DMS114 treated with DMSO at 0.1 percent for 48 hours (cell line): Measurements from ENCODE around the gene PANK2.
"Not testable (repeated sequence)": the region's sequence is repeated elsewhere in the genome, so short reads cannot be mapped to it uniquely, and the experiment has no call there.

ENCODE experiments used
- DNase-seq: peaks from one replicate; lab custom pipeline; 2025; ENCODE audit not compliant: unreplicated experiment; lab: John Stamatoyannopoulos, UW

Gene PANK2

DNA sequence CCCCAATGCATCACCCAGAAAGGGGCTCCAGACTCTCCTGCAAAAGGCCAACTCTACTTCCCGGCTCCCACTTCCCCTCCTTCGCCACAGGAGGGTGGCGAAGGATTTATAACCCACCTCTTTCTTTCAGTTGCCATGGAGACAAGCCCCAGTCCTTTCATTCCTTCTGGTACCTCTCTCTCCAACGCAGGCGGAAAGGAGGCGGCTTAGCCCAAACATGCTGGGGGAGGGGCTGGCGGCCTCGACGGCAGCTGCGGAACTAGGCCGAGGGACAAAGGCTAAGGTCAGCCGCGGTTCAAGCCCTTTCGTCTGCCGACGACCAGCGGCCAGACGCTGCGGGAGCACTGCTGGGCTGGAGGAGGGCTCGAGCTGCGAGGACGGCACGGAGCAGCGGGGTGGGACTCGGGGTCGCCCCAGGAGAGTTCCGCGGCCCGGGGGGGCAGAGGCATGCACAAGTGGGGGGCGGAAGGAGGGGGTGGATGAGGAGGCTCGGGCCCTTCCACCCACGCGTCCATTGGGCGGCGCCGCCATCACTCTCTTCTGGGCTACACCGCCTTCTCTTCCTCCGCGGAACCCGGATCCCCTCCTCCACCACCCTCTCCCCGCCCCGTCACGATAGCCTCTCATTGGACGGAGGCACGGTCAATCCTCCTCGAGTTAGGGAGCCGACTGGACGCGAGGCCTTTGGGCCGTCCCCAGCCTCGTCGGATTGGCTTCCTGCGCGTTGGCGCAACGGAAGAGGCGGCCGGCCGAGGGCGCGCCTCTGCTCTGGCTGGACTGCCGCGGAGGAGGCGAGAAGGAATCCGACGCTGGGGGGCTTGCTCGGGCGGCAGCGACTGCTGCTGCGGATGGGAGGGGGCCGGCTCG lies at the start of gene PANK2:
Gene PANK2 (plus strand): TSS at position 766 of the 867 bp plus-strand sequence.
- DNase-seq, result peak; percentile 96

DNA sequence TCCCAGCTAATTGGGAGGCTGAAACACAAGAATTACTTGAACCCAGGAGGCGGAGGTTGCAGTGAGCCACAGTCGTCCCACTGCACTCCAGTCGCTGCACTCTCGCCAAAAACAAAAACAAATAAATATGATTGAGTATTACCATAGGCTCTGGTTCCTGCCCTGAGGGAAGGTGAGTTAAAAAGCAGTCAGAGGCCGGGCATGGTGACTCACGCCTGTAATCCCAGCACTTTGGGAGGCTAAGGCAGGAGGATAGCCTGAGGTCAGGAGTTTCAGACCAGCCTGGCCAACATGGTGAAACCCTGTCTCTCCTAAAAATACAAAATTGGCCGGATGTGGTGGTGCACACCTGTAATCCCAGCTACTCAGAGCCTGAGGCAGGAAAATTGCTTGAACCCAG lies 49.0 kb upstream of the PANK2 start:
- DNase-seq, result not testable (repeated sequence)

DNA sequence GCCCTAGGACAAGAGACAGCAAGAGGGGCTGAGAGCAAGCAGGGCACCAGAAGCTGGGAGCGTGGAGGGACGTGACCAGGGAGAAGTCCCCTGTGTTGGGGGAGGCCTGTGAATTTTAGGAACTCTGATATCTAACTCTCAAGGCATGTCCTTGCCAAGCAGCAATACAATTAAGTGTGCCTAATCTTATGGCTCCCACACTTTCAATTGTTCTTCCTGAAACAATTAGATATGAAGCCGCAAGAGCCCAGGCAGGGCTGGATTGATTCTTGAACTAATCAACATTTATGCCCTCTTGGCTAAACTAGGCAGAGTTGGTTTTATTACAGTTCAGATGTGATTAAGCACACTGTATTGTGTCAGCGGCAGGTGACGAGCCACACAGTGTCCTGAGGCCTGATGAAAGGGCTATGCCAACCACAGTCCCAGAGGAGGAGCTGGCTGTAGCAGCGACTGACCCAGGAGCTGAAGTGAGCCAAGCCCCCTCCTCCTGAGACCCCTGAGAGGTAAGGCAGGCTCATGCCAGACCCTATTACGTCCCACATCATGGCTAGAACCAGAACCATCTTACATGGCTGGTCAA lies 46.7 kb upstream of the PANK2 start:
- no peak for DNase-seq

DNA sequence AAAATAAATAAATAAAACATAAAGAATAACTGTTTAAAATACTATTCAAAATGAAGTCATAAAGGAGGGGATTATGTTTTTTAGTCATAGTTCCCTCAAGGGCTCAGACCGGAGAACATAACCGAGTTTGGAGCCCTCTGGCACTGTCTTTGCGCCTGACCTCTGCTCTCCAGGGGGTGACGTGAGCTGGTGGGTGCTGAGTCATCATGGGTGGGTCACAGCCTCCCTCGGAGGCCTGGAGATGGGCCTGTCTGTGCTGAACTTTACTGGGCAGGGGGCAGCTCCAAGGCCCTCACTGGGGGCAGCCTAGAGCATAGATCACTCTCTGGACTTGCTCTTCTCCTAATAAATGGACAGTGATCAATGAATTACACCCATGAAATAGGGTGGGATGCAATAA lies 45.7 kb upstream of the PANK2 start:
- DNase-seq, result no peak

DNA sequence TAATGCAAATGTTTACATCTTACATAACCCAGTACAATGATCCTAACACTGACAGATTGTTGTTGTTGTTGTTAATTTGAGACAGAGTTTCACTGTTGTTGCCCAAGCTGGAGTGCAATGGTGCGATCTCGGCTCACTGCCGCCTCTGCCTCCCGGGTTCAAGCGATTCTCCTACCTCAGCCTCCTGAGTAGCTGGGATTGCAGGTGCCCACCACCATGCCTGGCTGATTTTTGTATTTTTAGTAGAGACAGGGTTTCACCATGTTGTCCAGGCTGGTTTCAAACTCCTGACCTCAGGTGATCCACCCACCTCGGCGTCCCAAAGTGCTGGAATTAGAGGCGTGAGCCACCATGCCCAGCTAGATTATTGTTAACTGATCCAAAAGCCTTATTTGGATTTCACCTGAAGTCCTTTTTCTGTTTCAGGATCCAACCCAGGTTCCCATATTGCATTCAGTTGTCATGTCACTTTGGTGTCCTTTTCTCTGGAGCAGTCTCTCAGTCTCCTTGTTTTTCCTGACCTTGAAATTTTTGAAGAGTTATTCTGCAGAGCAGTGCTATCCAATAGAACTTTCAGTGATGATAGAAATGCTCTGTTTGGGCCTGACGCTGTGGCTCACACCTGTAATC lies 45.1 kb upstream of the PANK2 start:
- not testable (repeated sequence) for DNase-seq

- DNase-seq, result no peak
Measured at GRCh38 chr20:3846378-3846739, 42.8 kb upstream of the PANK2 start.

DNA sequence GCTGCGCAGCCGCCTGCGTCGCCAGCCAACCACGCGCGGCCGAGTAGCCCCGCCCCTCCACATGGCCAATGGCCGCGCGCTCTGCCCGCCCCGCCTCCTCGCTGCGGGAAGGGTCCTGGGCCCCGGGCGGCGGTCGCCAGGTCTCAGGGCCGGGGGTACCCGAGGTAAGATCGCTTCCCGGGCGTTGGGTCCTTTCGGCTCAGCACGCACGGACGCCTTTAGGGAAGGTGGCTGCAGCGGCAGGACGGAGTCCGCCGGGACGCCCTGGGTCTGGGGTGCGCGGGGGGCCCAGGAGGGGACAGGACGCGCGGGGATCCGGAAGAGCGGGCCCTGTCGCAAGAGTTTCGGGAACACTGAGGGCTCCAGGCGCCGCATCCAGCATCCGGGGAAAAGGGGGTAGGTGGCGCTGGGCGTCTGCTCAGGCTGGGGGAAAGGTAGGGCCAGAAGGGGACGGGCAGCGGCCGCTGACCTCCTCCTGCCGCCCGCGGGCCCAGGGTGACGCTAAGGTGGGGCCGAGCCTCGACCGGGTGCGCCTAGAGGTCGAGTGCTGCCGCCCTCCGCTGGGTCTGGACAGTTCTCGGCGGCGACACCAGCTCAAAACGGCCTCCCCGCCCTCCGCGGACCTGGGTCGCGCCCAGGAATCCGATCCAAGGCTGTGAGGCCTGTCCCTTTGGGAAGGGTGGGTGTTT lies 42.3 kb upstream of the PANK2 start, which contains the start of gene MAVS:
Gene MAVS (plus strand): TSS at position 95 of the 689 bp plus-strand sequence. CDS start 7,791 bp downstream, outside the sequence.
- peak; percentile 53 for DNase-seq

GRCh38 chr20:3847429-3847940 lies 41.7 kb upstream of the PANK2 start:
- no peak for DNase-seq

DNA sequence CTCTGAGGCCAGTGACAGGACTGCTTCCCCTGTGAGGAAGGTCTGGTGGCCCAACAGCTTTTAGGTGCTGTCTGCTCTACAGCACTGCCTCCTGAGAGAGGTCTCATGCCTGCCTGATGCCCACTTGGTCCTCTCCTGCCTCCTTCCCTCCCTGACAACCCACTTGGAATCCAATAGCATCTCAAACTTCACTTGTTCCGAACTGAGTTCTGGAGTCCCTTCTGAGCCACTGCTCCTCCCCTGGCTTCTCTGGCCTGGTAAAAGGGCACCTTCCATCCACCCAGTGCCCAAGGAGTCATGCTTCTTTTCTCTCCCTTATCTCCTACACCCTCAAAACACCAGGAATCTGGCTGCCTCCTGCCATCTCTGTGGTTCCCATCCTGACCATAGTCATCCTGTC lies 40.6 kb upstream of the PANK2 start:
- no peak for DNase-seq

DNA sequence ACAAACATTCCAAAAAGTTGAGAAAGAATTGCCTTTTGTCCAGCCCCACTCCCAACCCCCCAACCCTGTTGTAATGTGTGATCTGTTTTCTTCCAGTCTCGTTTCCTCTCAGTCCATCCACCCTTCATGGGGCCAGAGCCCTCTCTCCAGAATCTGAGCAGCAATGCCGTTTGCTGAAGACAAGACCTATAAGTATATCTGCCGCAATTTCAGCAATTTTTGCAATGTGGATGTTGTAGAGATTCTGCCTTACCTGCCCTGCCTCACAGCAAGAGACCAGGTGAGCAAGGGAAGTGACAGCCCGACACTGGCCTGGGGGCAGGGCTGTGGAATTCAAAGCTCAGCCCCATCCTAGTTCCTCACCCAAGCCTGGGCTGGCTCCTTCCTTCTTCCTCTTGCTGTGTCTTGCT lies 34.7 kb upstream of the PANK2 start:
- no peak for DNase-seq

- DNase-seq, result no peak
Measured at GRCh38 chr20:3857405-3857804, 31.8 kb upstream of the PANK2 start.

- DNase-seq, result no peak
Measured at GRCh38 chr20:3858689-3859088, 30.5 kb upstream of the PANK2 start.

- DNase-seq, result no peak
Measured at GRCh38 chr20:3861191-3861590, 28.0 kb upstream of the PANK2 start.

GRCh38 chr20:3862333-3862732 lies 26.9 kb upstream of the PANK2 start:
- DNase-seq, result no peak

GRCh38 chr20:3863317-3863716 lies 25.9 kb upstream of the PANK2 start:
- DNase-seq, result no peak

DNA sequence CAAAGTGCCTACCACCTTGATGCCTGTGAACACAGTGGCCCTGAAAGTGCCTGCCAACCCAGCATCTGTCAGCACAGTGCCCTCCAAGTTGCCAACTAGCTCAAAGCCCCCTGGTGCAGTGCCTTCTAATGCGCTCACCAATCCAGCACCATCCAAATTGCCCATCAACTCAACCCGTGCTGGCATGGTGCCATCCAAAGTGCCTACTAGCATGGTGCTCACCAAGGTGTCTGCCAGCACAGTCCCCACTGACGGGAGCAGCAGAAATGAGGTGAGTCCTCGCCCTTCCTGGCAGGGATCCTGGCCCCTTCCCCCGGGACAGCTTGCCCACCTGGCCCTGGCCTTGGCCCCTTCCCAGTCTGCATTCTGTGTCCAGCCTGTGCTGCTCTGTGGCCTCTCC lies 24.7 kb upstream of the PANK2 start:
- no peak for DNase-seq

- DNase-seq, result no peak
Measured at GRCh38 chr20:3865152-3865886, 23.9 kb upstream of the PANK2 start.

- DNase-seq, result no peak
Measured at GRCh38 chr20:3865887-3866407, 23.2 kb upstream of the PANK2 start.

GRCh38 chr20:3866464-3866863 lies 22.7 kb upstream of the PANK2 start:
- DNase-seq, result no peak

DNA sequence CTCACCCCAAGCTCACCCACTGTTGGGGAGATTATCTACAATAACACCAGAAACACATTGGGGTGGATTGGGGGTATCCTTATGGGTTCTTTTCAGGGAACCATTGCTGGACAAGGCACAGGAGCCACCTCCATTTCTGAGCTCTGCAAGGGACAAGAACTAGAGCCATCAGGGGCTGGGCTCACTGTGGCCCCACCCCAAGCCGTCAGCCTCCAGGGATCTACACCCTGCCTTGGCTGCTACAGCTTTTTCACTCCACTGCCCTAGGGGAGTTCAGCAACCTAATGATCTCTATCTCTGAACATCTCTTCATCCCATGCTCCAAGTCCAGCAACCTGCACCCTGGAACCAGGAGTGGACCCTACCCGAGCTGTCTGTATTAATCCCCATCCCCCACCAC lies 21.4 kb upstream of the PANK2 start:
- no peak for DNase-seq
